DND-41 (cell line): ENCODE measurements around the gene SAMD4A.

Experiments used
- CTCF ChIP-seq: IDR thresholded peaks from 2 replicates; pipeline ENCODE4 v1.5.1; 2012; ENCODE audit warnings: borderline replicate concordance, low read length, moderate library complexity, mild to moderate bottlenecking; ENCODE audit not compliant: poor library complexity, severe bottlenecking; ENCODE audit errors: extremely low read depth
- EZH2 ChIP-seq: IDR thresholded peaks from 3 replicates; pipeline ENCODE4 v1.6.1; 2012; ENCODE audit warnings: borderline replicate concordance, low read depth, mild to moderate bottlenecking, moderate library complexity, low read length, inconsistent platforms; ENCODE audit not compliant: severe bottlenecking

- TF ChIP-seq EZH2 (no peak), CTCF (peak; percentile 84)
Observed at GRCh38 chr14:54691525-54692283, 124.8 kb downstream of the SAMD4A start.
